ENCODE results near the gene HS6ST1. TPM values are rescaled to one million over a fixed set of nuclear protein-coding genes. Genes with fewer than 3 reads are reported as not detected.

Gene HS6ST1
- total RNA-seq, 3 donors from 2014 or later, result 15.7 to 38.6 (median 29.8) TPM

- intact Hi-C loops (cut with DNase I; ENCODE audit: low total_unique reads), result no loop called here
- Histone ChIP-seq H3K27ac (no peak overlapping the region), H3K27me3 (no peaks in the 10 kb centered on the region), H3K4me1 (no peaks in the 10 kb centered on the region), H3K4me3 (no peak overlapping the region), H3K36me3 (no peaks in the 10 kb centered on the region), H3K9me3 (no peaks in the 10 kb centered on the region)
- no peak for DNase-seq (ENCODE audit: low spot score in 2 of 2)
- TF ChIP-seq CTCF (IDR thresholded peaks at IDR 0.05), result no peak
- no peak for TF ChIP-seq POLR2AphosphoS5 (IDR thresholded peaks at IDR 0.05)
- TF ChIP-seq POLR2A (IDR thresholded peaks at IDR 0.05), result no peak
Measured at GRCh38 chr2:128250229-128251025, 68.2 kb downstream of the HS6ST1 start.

DNA sequence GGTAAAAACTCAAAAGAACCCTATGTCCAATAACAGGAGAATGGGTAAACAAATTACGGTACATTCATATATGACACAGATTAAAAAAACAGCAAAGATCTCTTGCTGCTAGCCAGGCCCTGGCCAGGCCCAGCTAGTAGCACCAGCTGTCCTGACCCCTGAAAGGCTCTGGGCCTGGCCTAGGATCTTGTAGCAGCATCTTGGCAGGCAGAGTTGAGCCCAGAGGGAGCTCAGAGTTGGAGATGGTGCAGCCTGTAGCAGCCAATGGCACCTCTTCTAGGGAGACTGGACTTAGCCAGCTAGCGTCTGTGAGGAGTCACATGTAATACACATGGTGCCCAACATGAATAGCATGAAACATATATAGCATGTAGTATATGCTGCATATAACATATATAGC, 69.1 kb downstream of the HS6ST1 start:
- Histone ChIP-seq H3K4me1 (no peaks in the 10 kb centered on the region), H3K27me3 (no peaks in the 10 kb centered on the region), H3K9me3 (no peaks in the 10 kb centered on the region), H3K27ac (no peak overlapping the region), H3K4me3 (no peak overlapping the region), H3K36me3 (no peaks in the 10 kb centered on the region)
- no peak for DNase-seq (ENCODE audit: low spot score in 2 of 2)
- intact Hi-C loops (cut with DNase I; ENCODE audit: low total_unique reads), result no loop called here
- no peak for TF ChIP-seq CTCF (IDR thresholded peaks at IDR 0.05)
- no peak for TF ChIP-seq POLR2A (IDR thresholded peaks at IDR 0.05)
- TF ChIP-seq POLR2AphosphoS5 (IDR thresholded peaks at IDR 0.05), result no peak

- Histone ChIP-seq H3K27me3 (no peaks in the 10 kb centered on the region), H3K27ac (no peak overlapping the region), H3K4me3 (no peak overlapping the region), H3K9me3 (no peaks in the 10 kb centered on the region), H3K4me1 (no peaks in the 10 kb centered on the region), H3K36me3 (no peaks in the 10 kb centered on the region)
- TF ChIP-seq CTCF (IDR thresholded peaks at IDR 0.05) (no peak), POLR2A (IDR thresholded peaks at IDR 0.05) (no peak), POLR2AphosphoS5 (IDR thresholded peaks at IDR 0.05) (no peak)
- intact Hi-C loops (cut with DNase I; ENCODE audit: low total_unique reads), result no loop called here
- no peak for DNase-seq (ENCODE audit: low spot score in 2 of 2)
Measured at GRCh38 chr2:128245813-128246212, 72.9 kb downstream of the HS6ST1 start.

DNA sequence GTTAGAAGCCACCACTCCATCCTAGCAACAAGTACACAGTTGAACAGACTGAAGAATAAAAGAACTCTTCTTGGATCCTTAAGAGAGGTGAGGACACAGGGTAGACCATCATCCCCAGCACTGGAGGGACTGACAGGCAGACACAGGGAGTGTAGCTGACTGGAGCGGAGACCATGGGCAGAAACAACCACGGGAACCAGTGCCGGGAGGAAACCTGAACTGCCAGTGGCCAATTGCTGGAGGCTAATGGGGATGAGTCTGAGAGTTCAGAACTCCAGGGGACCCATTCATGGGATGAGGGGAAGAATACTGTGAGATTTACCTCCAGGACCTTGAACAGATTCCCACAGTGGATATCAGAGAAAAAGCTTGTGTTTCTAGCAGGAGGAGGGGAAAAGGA, 76.8 kb downstream of the HS6ST1 start:
- H3K4me1 ChIP-seq, result no peaks in the 10 kb centered on the region
- TF ChIP-seq POLR2A (IDR thresholded peaks at IDR 0.05), result no peak
- no peak for TF ChIP-seq POLR2AphosphoS5 (IDR thresholded peaks at IDR 0.05)
- TF ChIP-seq CTCF (IDR thresholded peaks at IDR 0.05), result no peak
- H3K27ac ChIP-seq, result no peak overlapping the region
- H3K4me3 ChIP-seq, result no peak overlapping the region
- no peaks in the 10 kb centered on the region for H3K9me3 ChIP-seq
- H3K27me3 ChIP-seq, result no peaks in the 10 kb centered on the region
- intact Hi-C loops (cut with DNase I; ENCODE audit: low total_unique reads), result no loop called here
- DNase-seq (ENCODE audit: low spot score in 2 of 2), result no peak
- no peaks in the 10 kb centered on the region for H3K36me3 ChIP-seq

GRCh38 chr2:128237911-128238697, 80.6 kb downstream of the HS6ST1 start:
- no peak overlapping the region for H3K27ac ChIP-seq
- intact Hi-C loops (cut with DNase I; ENCODE audit: low total_unique reads), result no loop called here
- no peaks in the 10 kb centered on the region for H3K4me1 ChIP-seq
- no peak overlapping the region for H3K4me3 ChIP-seq
- no peaks in the 10 kb centered on the region for H3K36me3 ChIP-seq
- no peak for DNase-seq (ENCODE audit: low spot score in 2 of 2)
- H3K9me3 ChIP-seq, result no peaks in the 10 kb centered on the region
- no peaks in the 10 kb centered on the region for H3K27me3 ChIP-seq
- TF ChIP-seq CTCF (IDR thresholded peaks at IDR 0.05), result no peak
- no peak for TF ChIP-seq POLR2AphosphoS5 (IDR thresholded peaks at IDR 0.05)
- no peak for TF ChIP-seq POLR2A (IDR thresholded peaks at IDR 0.05)
